GM21367 (cell line): Measurements from ENCODE around the gene SHKBP1.
"Not testable (repeated sequence)": the region's sequence is repeated elsewhere in the genome, so short reads cannot be mapped to it uniquely, and the experiment has no call there.

Experiments used
- ATAC-seq: cut with Tn5 transposase; IDR thresholded peaks from one replicate; pipeline ENCODE4 v1.9.1; 2021; ENCODE audit not compliant: unreplicated experiment

SHKBP1 gene

GRCh38 chr19:40613690-40614621, 37.3 kb downstream of the SHKBP1 start:
- ATAC-seq = no peak

- no peak for ATAC-seq
Measured at GRCh38 chr19:40614622-40615411, 38.1 kb downstream of the SHKBP1 start.

- no peak for ATAC-seq
Measured at GRCh38 chr19:40616178-40616577, 39.5 kb downstream of the SHKBP1 start.

- no peak for ATAC-seq
Measured at GRCh38 chr19:40616941-40617340, 40.3 kb downstream of the SHKBP1 start.

- no peak for ATAC-seq
Measured at GRCh38 chr19:40617961-40618360, 41.3 kb downstream of the SHKBP1 start.

- ATAC-seq = no peak
Measured at GRCh38 chr19:40619333-40620160, 42.9 kb downstream of the SHKBP1 start.

GRCh38 chr19:40620161-40620485, 43.5 kb downstream of the SHKBP1 start:
- no peak for ATAC-seq

GRCh38 chr19:40621283-40621682, 44.6 kb downstream of the SHKBP1 start:
- no peak for ATAC-seq

- no peak for ATAC-seq
Measured at GRCh38 chr19:40621966-40622772, 45.5 kb downstream of the SHKBP1 start.

- no peak for ATAC-seq
Measured at GRCh38 chr19:40622773-40623075, 46.1 kb downstream of the SHKBP1 start.

GRCh38 chr19:40623403-40624251, 47.0 kb downstream of the SHKBP1 start:
- no peak for ATAC-seq

- ATAC-seq = not testable (repeated sequence)
Measured at GRCh38 chr19:40624369-40625153, 47.9 kb downstream of the SHKBP1 start.

- no peak for ATAC-seq
Measured at GRCh38 chr19:40625406-40626120, 48.9 kb downstream of the SHKBP1 start.

GRCh38 chr19:40626918-40627317, 50.2 kb downstream of the SHKBP1 start:
- ATAC-seq = no peak

- ATAC-seq = no peak
Measured at GRCh38 chr19:40627486-40628279, 51.0 kb downstream of the SHKBP1 start.

- ATAC-seq = no peak
Measured at GRCh38 chr19:40629346-40629745, 52.7 kb downstream of the SHKBP1 start.

GRCh38 chr19:40630571-40631160, 54.0 kb downstream of the SHKBP1 start:
- ATAC-seq = no peak
